Measurements from ENCODE around the gene PIK3R3. TPM values are rescaled to one million over a fixed set of nuclear protein-coding genes. Genes with fewer than 3 reads are reported as not detected.

Gene PIK3R3
- polyA plus RNA-seq, 1 donor from 2014 or later: 0.24 TPM

- Mint-ChIP-seq H3K4me3 (peak overlapping the region in 2 of 4 donors; percentile 87), H3K27me3 (peaks cover 7% of the 10 kb centered on the region), H3K4me1 (peaks cover 16 to 23% (median 19%) of the 10 kb centered on the region in 3 donors), H3K36me3 (no peaks in the 10 kb centered on the region), H3K9me3 (no peaks in the 10 kb centered on the region), H3K27ac (no peak overlapping the region)
Measured at GRCh38 chr1:46168477-46168876, 36.0 kb upstream of the PIK3R3 start.

- peaks cover 9 to 20% (median 15%) of the 10 kb centered on the region in 3 donors for H3K4me1 Mint-ChIP-seq
- no peaks in the 10 kb centered on the region for H3K36me3 Mint-ChIP-seq
- H3K9me3 Mint-ChIP-seq: no peaks in the 10 kb centered on the region
- H3K27me3 Mint-ChIP-seq: peaks cover 7% of the 10 kb centered on the region
- peak overlapping the region; percentile 72 to 77 (median 76) for H3K27ac Mint-ChIP-seq
- H3K4me3 Mint-ChIP-seq: peak overlapping the region; percentile 85 to 98 (median 91)
Measured at GRCh38 chr1:46166521-46167462, 34.4 kb upstream of the PIK3R3 start.

GRCh38 chr1:46160212-46160611 is 27.8 kb upstream of the PIK3R3 start:
- H3K36me3 Mint-ChIP-seq: no peaks in the 10 kb centered on the region
- H3K4me1 Mint-ChIP-seq: no peaks in the 10 kb centered on the region
- H3K4me3 Mint-ChIP-seq: no peak overlapping the region
- no peak overlapping the region for H3K27ac Mint-ChIP-seq
- peaks cover 2% of the 10 kb centered on the region for H3K27me3 Mint-ChIP-seq
- no peaks in the 10 kb centered on the region for H3K9me3 Mint-ChIP-seq

GRCh38 chr1:46159516-46159915 is 27.1 kb upstream of the PIK3R3 start:
- no peak overlapping the region for H3K4me3 Mint-ChIP-seq
- H3K27ac Mint-ChIP-seq: no peak overlapping the region
- H3K9me3 Mint-ChIP-seq: no peaks in the 10 kb centered on the region
- H3K4me1 Mint-ChIP-seq: no peaks in the 10 kb centered on the region
- H3K27me3 Mint-ChIP-seq: no peaks in the 10 kb centered on the region
- H3K36me3 Mint-ChIP-seq: no peaks in the 10 kb centered on the region

- Mint-ChIP-seq H3K27me3 (no peaks in the 10 kb centered on the region), H3K36me3 (no peaks in the 10 kb centered on the region), H3K4me1 (no peaks in the 10 kb centered on the region), H3K9me3 (no peaks in the 10 kb centered on the region), H3K4me3 (no peak overlapping the region), H3K27ac (no peak overlapping the region)
Measured at GRCh38 chr1:46158312-46159281, 26.2 kb upstream of the PIK3R3 start.

- Mint-ChIP-seq H3K4me1 (no peaks in the 10 kb centered on the region), H3K27me3 (no peaks in the 10 kb centered on the region), H3K4me3 (no peak overlapping the region), H3K9me3 (no peaks in the 10 kb centered on the region), H3K36me3 (no peaks in the 10 kb centered on the region), H3K27ac (no peak overlapping the region)
Measured at GRCh38 chr1:46157916-46158311, 25.5 kb upstream of the PIK3R3 start.

- Mint-ChIP-seq H3K27ac (no peak overlapping the region), H3K9me3 (no peaks in the 10 kb centered on the region), H3K36me3 (no peaks in the 10 kb centered on the region), H3K4me1 (no peaks in the 10 kb centered on the region), H3K4me3 (no peak overlapping the region), H3K27me3 (no peaks in the 10 kb centered on the region)
Measured at GRCh38 chr1:46153732-46154131, 21.3 kb upstream of the PIK3R3 start.

- H3K9me3 Mint-ChIP-seq: no peaks in the 10 kb centered on the region
- no peaks in the 10 kb centered on the region for H3K4me1 Mint-ChIP-seq
Measured at GRCh38 chr1:46153228-46153627, 20.8 kb upstream of the PIK3R3 start.

GRCh38 chr1:46152016-46152415 is 19.6 kb upstream of the PIK3R3 start:
- H3K9me3 Mint-ChIP-seq: peaks cover 0 to 3% (median 0%) of the 10 kb centered on the region in 3 donors
- H3K27me3 Mint-ChIP-seq: no peaks in the 10 kb centered on the region
- H3K27ac Mint-ChIP-seq: no peak overlapping the region
- no peaks in the 10 kb centered on the region for H3K36me3 Mint-ChIP-seq
- H3K4me3 Mint-ChIP-seq: peak overlapping the region in 1 of 4 donors; percentile 34
- H3K4me1 Mint-ChIP-seq: no peaks in the 10 kb centered on the region

More at GRCh38 chr1:46153228-46153627, 20.8 kb upstream of the PIK3R3 start:
- H3K36me3 Mint-ChIP-seq: no peaks in the 10 kb centered on the region
- no peak overlapping the region for H3K27ac Mint-ChIP-seq
- H3K27me3 Mint-ChIP-seq: no peaks in the 10 kb centered on the region
- H3K4me3 Mint-ChIP-seq: no peak overlapping the region

- Mint-ChIP-seq H3K4me3 (no peak overlapping the region), H3K27ac (no peak overlapping the region), H3K9me3 (peaks cover 0 to 3% (median 0%) of the 10 kb centered on the region in 3 donors), H3K4me1 (no peaks in the 10 kb centered on the region), H3K36me3 (no peaks in the 10 kb centered on the region), H3K27me3 (no peaks in the 10 kb centered on the region)
Measured at GRCh38 chr1:46150085-46150484, 17.7 kb upstream of the PIK3R3 start.

- Mint-ChIP-seq H3K36me3 (no peaks in the 10 kb centered on the region), H3K9me3 (peaks cover 0 to 3% (median 0%) of the 10 kb centered on the region in 3 donors), H3K27me3 (no peaks in the 10 kb centered on the region), H3K27ac (no peak overlapping the region), H3K4me3 (no peak overlapping the region), H3K4me1 (no peaks in the 10 kb centered on the region)
Measured at GRCh38 chr1:46148318-46148717, 15.9 kb upstream of the PIK3R3 start.

GRCh38 chr1:46137916-46138315 is 5.5 kb upstream of the PIK3R3 start:
- H3K36me3 Mint-ChIP-seq: no peaks in the 10 kb centered on the region
- H3K27ac Mint-ChIP-seq: no peak overlapping the region
- H3K4me1 Mint-ChIP-seq: peaks cover 5 to 8% (median 7%) of the 10 kb centered on the region in 3 donors
- no peak overlapping the region for H3K4me3 Mint-ChIP-seq
- H3K27me3 Mint-ChIP-seq: peaks cover 13% of the 10 kb centered on the region
- no peaks in the 10 kb centered on the region for H3K9me3 Mint-ChIP-seq

- Mint-ChIP-seq H3K27ac (no peak overlapping the region), H3K4me1 (peaks cover 7 to 16% (median 8%) of the 10 kb centered on the region in 3 donors), H3K4me3 (no peak overlapping the region)
Measured at GRCh38 chr1:46136711-46137110, 4.3 kb upstream of the PIK3R3 start.

GRCh38 chr1:46134660-46135331 is 2.4 kb upstream of the PIK3R3 start:
- Mint-ChIP-seq H3K36me3 (no peaks in the 10 kb centered on the region), H3K9me3 (peaks cover 0 to 4% (median 0%) of the 10 kb centered on the region in 3 donors), H3K4me3 (peak overlapping the region in 1 of 4 donors; percentile 97), H3K27me3 (peaks cover 25% of the 10 kb centered on the region), H3K4me1 (peaks cover 10 to 24% (median 13%) of the 10 kb centered on the region in 3 donors), H3K27ac (no peak overlapping the region)

More at GRCh38 chr1:46136711-46137110, 4.3 kb upstream of the PIK3R3 start:
- Mint-ChIP-seq H3K9me3 (peaks cover 0 to 3% (median 0%) of the 10 kb centered on the region in 3 donors), H3K36me3 (no peaks in the 10 kb centered on the region), H3K27me3 (peaks cover 17% of the 10 kb centered on the region)
